ENCODE data around the gene IRF3. TPM values are rescaled to one million over a fixed set of nuclear protein-coding genes. Genes with fewer than 3 reads are reported as not detected.

IRF3 gene
- 37.3 and 55.5 TPM in 2 replicates for total RNA-seq

DNA sequence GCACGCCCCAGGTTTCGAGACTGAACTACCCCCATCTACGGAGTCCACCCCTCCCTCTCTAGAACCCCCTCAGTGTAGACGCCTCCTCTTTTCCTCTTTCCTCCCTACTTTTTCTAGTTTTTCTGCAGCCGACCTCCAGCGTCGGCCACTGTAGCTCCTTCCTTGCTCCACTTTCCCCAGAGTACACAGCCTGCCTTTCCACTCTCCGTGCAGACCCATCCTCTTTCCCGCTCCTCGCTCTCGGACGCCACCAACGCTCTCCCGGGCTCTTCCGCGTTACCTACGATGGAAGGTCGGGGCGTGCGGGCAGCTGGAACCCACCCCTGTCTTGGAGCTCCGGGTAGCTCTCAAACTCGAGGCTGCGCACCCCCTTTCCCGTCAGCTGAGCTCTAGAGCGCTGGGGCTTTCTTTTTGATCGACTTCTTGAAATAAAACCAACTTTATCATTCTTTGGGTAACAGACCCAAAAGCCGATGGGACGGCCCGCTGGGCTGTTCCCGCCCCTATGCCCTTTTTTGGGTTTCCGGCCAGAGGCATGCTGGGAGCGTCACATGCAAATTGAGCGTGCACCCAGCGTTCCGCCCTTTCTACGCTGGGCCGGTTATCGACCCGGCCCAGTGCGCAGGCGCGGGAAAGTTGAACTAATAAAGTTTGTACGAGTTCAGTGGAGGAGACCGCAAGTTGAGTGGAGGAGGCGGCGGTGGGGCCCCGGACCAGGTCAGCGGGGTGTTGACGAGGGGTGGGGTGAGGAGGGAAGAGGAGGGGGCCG lies at the start of gene IRF3, which contains the start of gene BCL2L12:
Gene IRF3 (minus strand): TSS at position 507 of the 769 bp plus-strand sequence. CDS start 1,019 bp downstream, outside the sequence.
Gene BCL2L12 (plus strand): TSS at position 583 of the 769 bp plus-strand sequence. CDS start 760 bp downstream, outside the sequence.

GRCh38 chr19:49690656-49691242 lies 25.1 kb upstream of the IRF3 start, which contains the start of gene CPT1C:
TSS of gene CPT1C (plus strand) at chr19:49691116. CDS start at chr19:49692253, 1,137 bp downstream.

GRCh38 chr19:49689133-49690078 lies 23.7 kb upstream of the IRF3 start, which contains the start of gene ADM5:
TSS of gene ADM5 (plus strand) at chr19:49689594. CDS start at chr19:49689838, 244 bp downstream.

DNA sequence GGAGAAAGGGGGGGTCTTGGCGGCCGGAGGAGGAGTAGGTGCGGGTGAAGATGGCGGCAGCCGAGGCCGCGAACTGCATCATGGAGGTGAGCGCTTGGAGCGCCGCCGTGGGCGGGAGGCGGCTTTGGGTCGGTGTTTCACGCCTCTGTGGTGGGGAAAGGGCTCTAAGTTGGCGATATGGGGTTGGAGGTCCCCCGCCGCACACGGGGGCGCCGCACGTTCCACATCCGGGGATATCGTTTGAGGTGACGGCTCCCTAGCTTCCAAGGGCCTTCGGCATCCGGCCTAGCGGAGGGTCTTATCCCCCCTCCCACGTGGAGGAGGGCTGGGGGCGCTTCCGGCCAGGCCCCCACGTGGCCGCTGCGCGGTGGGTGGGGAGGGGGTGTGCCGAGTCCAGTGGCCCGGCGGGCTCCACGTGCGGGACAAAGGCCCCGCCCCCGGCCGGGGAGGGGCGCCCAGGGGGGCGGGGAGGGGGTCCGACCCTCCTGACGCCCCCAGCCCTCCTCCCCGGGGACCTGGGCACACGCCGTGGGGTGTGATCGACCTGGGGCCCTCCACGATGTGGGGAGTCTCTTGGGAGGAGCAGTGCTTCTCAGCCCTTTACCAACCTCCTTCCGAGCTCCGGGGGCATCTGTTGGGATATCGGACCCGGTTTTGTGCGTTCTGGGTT lies 11.7 kb upstream of the IRF3 start, which contains the start of gene PRMT1:
Gene PRMT1 (plus strand): TSS at position 41 of the 670 bp plus-strand sequence. CDS start 10 bp downstream, at position 51.

GRCh38 chr19:49641688-49642491 lies 23.8 kb downstream of the IRF3 start, which contains the start of gene SCAF1:
TSS of gene SCAF1 (plus strand) at chr19:49642209. CDS start at chr19:49645027, 2,818 bp downstream.

DNA sequence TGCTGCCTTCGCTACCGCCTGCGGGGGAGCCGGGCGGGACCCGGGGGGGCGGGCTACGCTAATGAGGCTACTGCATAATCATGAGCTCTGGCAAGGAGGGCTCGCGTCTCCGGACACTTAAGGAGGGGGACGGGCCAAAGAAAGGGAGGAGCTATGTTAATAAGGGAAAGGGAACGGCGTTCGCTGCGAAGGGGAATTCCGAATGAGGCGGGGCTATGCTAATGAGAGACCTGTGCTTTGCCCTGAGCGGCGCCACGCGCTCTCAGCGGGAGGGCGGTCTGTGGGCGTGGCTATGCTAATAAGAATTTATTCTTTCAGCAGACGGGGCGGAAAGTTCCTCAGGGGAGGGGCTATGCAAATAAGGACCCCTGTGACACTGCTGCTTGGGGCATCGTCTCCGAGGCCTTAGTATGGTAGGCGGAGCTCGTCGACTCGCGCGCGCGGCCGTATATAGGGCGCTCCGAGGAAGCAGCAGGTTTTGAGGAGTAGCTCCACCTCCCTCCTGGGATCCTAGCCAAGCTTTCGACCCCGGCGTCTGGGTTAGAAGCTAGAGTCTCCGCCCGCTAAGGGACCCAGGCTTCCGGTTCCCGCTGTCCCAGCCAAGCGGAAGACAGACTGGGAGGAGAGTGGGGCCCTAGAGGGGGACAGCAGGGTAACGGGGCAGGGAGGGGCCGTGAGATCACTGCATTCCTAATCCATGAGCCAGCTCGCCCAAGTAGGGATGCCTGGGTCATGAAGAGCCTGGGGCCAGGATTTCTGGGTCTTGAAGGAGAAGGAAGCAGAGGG lies 25.4 kb downstream of the IRF3 start, which contains the start of gene RRAS:
Gene RRAS (minus strand): TSS at position 31 of the 786 bp plus-strand sequence. CDS start 45 bp downstream, outside the sequence.

Other genes with a start within 250 kb of the IRF3 start
- gene PTH2, start 242.4 kb downstream of the IRF3 start, total RNA-seq: not detected in 2 replicates
- gene GFY, start 240.5 kb downstream of the IRF3 start, total RNA-seq: not detected in 2 replicates
- not detected in 2 replicates for gene SLC17A7, start 224.3 kb downstream of the IRF3 start, total RNA-seq
- gene PIH1D1, start 214.0 kb downstream of the IRF3 start, total RNA-seq: 116 and 119 TPM in 2 replicates
- 14.6 and 19.9 TPM in 2 replicates for gene ALDH16A1, start 212.6 kb downstream of the IRF3 start, total RNA-seq
- gene FLT3LG, start 191.6 kb downstream of the IRF3 start, total RNA-seq: 2.8 and 3.4 TPM in 2 replicates
- gene RPL13A, start 178.2 kb downstream of the IRF3 start, total RNA-seq: 3,737 and 4,063 TPM in 2 replicates
- gene RPS11, start 169.4 kb downstream of the IRF3 start, total RNA-seq: 4,212 and 4,389 TPM in 2 replicates
- gene FCGRT, start 153.2 kb downstream of the IRF3 start, total RNA-seq: 31.9 and 39.8 TPM in 2 replicates
- gene RCN3, start 137.9 kb downstream of the IRF3 start, total RNA-seq: 290 and 398 TPM in 2 replicates
- gene NOSIP, start 85.3 kb downstream of the IRF3 start, total RNA-seq: 64.4 and 81.6 TPM in 2 replicates
- 0.43 and 0.83 TPM in 2 replicates for gene PRRG2, start 84.5 kb downstream of the IRF3 start, total RNA-seq
- 0.71 and 1.1 TPM in 2 replicates for gene PRR12, start 74.7 kb downstream of the IRF3 start, total RNA-seq
- 28.4 and 43.1 TPM in 2 replicates for gene RRAS, start 25.7 kb downstream of the IRF3 start, total RNA-seq
- gene SCAF1, start 23.6 kb downstream of the IRF3 start, total RNA-seq: 6.0 and 8.2 TPM in 2 replicates
- gene BCL2L12, start 76 bp upstream of the IRF3 start, total RNA-seq: 1.7 and 3.9 TPM in 2 replicates
- gene PRMT1, start 11.4 kb upstream of the IRF3 start, total RNA-seq: 341 and 373 TPM in 2 replicates
- 0.28 and 0.46 TPM in 2 replicates for gene ADM5, start 23.7 kb upstream of the IRF3 start, total RNA-seq
- gene CPT1C, start 25.3 kb upstream of the IRF3 start, total RNA-seq: 29.2 and 40.4 TPM in 2 replicates
- gene TSKS, start 97.4 kb upstream of the IRF3 start, total RNA-seq: 0.85 and 1.6 TPM in 2 replicates
- gene AP2A1, start 101.1 kb upstream of the IRF3 start, total RNA-seq: 67.6 and 89.1 TPM in 2 replicates
- 23.8 and 26.1 TPM in 2 replicates for gene FUZ, start 147.4 kb upstream of the IRF3 start, total RNA-seq
- 11.1 and 16.8 TPM in 2 replicates for gene MED25, start 152.4 kb upstream of the IRF3 start, total RNA-seq
- gene PTOV1, start 185.3 kb upstream of the IRF3 start, total RNA-seq: 47.9 and 61.5 TPM in 2 replicates
- gene PNKP, start 201.7 kb upstream of the IRF3 start, total RNA-seq: 26.9 and 33.4 TPM in 2 replicates
- gene AKT1S1, start 211.5 kb upstream of the IRF3 start, total RNA-seq: 7.5 and 12.1 TPM in 2 replicates
- 7.5 and 10.2 TPM in 2 replicates for gene TBC1D17, start 211.8 kb upstream of the IRF3 start, total RNA-seq
- 0.14 and 0.46 TPM in 2 replicates for gene IL4I1, start 231.0 kb upstream of the IRF3 start, total RNA-seq